ENCODE measurements around the gene TNFSF13B. TPM values are rescaled to one million over a fixed set of nuclear protein-coding genes. Genes with fewer than 3 reads are reported as not detected.
A peak's percentile ranks its signal among the peaks of the same experiment; 100 is the strongest.

TNFSF13B gene
- total RNA-seq, 2 experiments from 2014 or later: 2.8 to 4.4 TPM

GRCh38 chr13:108270442-108270841, 924 bp downstream of the TNFSF13B start:
- CTCF ChIA-PET: interaction anchor here (1.2 to 1.7 kb wide), 3 partner anchors 15 to 59 kb away, joined by 3 to 6 read pairs (median 3); no protein-coding TSS in a partner anchor
- no peak for ATAC-seq
- POLR2A ChIA-PET: no interaction called here
- TF ChIP-seq CTCF (IDR thresholded peaks at IDR 0.05): no peak
- Mint-ChIP-seq H3K36me3 (ENCODE audit: low read depth) (peaks cover 3% of the 10 kb centered on the region), H3K27ac (peak overlapping the region; percentile 83), H3K27me3 (no peaks in the 10 kb centered on the region), H3K9me3 (no peaks in the 10 kb centered on the region), H3K4me1 (ENCODE audit: low read depth) (peaks cover 37% of the 10 kb centered on the region), H3K4me3 (peak overlapping the region; percentile 74)
- intact Hi-C loops (cut with micrococcal nuclease): no loop called here
- DNase-seq: peak; percentile 8

GRCh38 chr13:108272333-108272732, 2.8 kb downstream of the TNFSF13B start:
- POLR2A ChIA-PET: no interaction called here
- no peak overlapping the region for H3K4me3 Mint-ChIP-seq
- H3K9me3 Mint-ChIP-seq: no peaks in the 10 kb centered on the region
- intact Hi-C loops (cut with micrococcal nuclease): no loop called here
- CTCF ChIA-PET: no interaction called here
- H3K4me1 Mint-ChIP-seq (ENCODE audit: low read depth): peaks cover 26% of the 10 kb centered on the region
- no peak for TF ChIP-seq CTCF (IDR thresholded peaks at IDR 0.05)
- H3K27ac Mint-ChIP-seq: no peak overlapping the region
- no peaks in the 10 kb centered on the region for H3K36me3 Mint-ChIP-seq (ENCODE audit: low read depth)
- no peak for DNase-seq
- no peaks in the 10 kb centered on the region for H3K27me3 Mint-ChIP-seq
- ATAC-seq: no peak

- DNase-seq (no peak), ATAC-seq (no peak)
- no peak for TF ChIP-seq CTCF (IDR thresholded peaks at IDR 0.05)
- H3K4me3 Mint-ChIP-seq: no peak overlapping the region
- ChIA-PET CTCF (no interaction called here), POLR2A (no interaction called here)
- no peaks in the 10 kb centered on the region for H3K27me3 Mint-ChIP-seq
- intact Hi-C loops (cut with micrococcal nuclease): no loop called here
- H3K36me3 Mint-ChIP-seq (ENCODE audit: low read depth): no peaks in the 10 kb centered on the region
- peaks cover 25% of the 10 kb centered on the region for H3K4me1 Mint-ChIP-seq (ENCODE audit: low read depth)
- H3K9me3 Mint-ChIP-seq: no peaks in the 10 kb centered on the region
- no peak overlapping the region for H3K27ac Mint-ChIP-seq
Measured at GRCh38 chr13:108273429-108274118, 4.1 kb downstream of the TNFSF13B start.

- H3K9me3 Mint-ChIP-seq: no peaks in the 10 kb centered on the region
- ATAC-seq (no peak), DNase-seq (no peak)
- CTCF ChIA-PET: no interaction called here
- no peak for TF ChIP-seq CTCF (IDR thresholded peaks at IDR 0.05)
- POLR2A ChIA-PET: no interaction called here
- H3K36me3 Mint-ChIP-seq (ENCODE audit: low read depth): no peaks in the 10 kb centered on the region
- no peaks in the 10 kb centered on the region for H3K27me3 Mint-ChIP-seq
- intact Hi-C loops (cut with micrococcal nuclease): no loop called here
- H3K27ac Mint-ChIP-seq: no peak overlapping the region
- H3K4me1 Mint-ChIP-seq (ENCODE audit: low read depth): peaks cover 15% of the 10 kb centered on the region
- no peak overlapping the region for H3K4me3 Mint-ChIP-seq
Measured at GRCh38 chr13:108274718-108275117, 5.2 kb downstream of the TNFSF13B start.

- POLR2A ChIA-PET: no interaction called here
- H3K27ac Mint-ChIP-seq: no peak overlapping the region
- no peak for ATAC-seq
- no peak overlapping the region for H3K4me3 Mint-ChIP-seq
- no peak for TF ChIP-seq CTCF (IDR thresholded peaks at IDR 0.05)
- DNase-seq: no peak
- peaks cover 5% of the 10 kb centered on the region for H3K4me1 Mint-ChIP-seq (ENCODE audit: low read depth)
- CTCF ChIA-PET: interaction anchor here (1.0 kb wide), 1 partner anchor 10 kb away, joined by 5 read pairs; no protein-coding TSS in a partner anchor
- no peaks in the 10 kb centered on the region for H3K27me3 Mint-ChIP-seq
- H3K9me3 Mint-ChIP-seq: no peaks in the 10 kb centered on the region
- intact Hi-C loops (cut with micrococcal nuclease): no loop called here
- no peaks in the 10 kb centered on the region for H3K36me3 Mint-ChIP-seq (ENCODE audit: low read depth)
Measured at GRCh38 chr13:108276060-108276459, 6.5 kb downstream of the TNFSF13B start.
